Measurements from ENCODE around the gene HDAC4.

HDAC4 gene

DNA sequence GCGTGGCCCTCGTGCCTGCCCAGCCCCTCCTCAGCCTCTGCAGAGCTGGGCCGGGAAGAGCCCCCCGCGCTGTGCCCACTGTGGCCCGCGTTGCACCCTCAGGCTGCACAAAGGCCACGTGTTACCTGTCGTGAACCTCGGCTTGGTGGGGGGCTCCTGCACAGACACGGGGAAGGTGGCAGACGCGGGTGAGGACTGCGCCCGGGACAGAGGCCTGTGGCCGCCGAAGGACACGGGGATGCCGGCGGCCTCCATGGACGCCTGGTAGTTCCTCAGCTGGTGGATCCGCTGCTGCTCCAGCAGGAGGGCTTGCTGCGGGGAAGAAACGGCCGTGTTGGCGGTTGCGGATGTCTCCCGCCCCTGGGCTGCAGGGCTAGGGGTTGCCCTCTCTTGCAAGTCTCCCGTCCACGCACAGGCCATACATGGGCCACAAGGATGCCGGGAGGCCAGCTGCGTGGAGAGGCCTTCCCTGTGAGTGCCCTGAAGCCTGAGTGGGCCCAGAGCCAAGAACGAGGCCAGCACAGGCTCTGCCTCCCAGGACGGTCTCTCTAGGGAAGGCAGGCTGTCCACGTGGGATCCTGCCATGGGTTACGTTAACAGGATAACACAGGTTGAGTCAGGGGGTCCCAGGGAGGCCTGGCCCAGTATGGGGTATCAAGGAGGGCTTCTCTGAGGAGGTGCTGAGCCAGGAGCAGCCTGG, 289.3 kb downstream of the HDAC4 start:
- no peak for DNase-seq

DNA sequence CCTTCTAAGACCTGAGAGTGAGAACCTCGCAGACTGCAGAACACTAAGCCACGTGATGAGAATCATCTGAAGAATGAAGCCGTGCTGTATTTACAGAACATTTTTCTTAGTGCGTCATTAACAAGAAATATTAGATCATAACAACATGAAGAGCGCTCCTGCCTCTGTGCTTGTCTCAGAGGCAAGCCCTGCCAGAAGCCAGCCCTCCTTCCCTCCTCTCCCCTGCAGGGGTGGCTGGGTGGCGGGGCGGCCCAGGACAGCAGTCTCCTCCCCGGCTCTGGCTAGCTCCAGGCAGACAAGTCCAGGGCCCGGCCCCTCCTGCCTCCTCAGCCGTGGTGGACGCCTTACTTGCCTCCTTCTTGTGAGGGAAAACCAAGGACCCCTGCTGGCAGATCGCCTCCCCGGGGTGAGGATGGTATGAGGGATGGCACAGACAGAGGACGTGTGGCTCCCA, 290.2 kb downstream of the HDAC4 start:
- DNase-seq: no peak

DNA sequence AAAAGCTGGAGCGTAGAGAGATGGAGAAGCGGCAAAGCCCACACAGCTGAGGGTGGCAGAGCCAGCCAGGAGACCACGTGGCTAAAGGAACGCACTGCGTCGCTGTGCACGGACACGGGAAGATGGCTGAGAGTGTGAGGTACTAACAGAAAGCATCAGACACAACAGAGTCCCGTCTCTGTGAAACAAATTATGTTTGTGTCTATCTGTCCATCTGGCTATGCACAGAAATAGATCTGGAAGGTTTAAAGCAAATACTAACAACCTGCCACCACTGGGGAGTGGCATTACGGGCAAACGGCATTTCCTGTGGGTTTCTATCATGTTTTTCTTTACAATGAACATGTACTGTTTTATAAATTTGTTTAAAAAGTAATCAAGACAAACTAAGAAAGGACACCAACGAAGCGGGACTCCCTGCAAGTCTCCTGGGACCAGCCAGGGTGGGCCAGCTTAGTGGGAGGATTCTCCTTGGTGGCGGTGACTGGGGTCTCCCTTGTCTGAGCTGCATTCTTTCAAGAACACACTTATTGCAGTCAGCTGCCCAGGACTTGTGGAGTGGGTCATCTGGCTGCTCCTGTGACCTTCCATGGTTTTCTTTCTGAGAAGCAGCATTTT, 290.8 kb downstream of the HDAC4 start:
- DNase-seq: no peak

DNA sequence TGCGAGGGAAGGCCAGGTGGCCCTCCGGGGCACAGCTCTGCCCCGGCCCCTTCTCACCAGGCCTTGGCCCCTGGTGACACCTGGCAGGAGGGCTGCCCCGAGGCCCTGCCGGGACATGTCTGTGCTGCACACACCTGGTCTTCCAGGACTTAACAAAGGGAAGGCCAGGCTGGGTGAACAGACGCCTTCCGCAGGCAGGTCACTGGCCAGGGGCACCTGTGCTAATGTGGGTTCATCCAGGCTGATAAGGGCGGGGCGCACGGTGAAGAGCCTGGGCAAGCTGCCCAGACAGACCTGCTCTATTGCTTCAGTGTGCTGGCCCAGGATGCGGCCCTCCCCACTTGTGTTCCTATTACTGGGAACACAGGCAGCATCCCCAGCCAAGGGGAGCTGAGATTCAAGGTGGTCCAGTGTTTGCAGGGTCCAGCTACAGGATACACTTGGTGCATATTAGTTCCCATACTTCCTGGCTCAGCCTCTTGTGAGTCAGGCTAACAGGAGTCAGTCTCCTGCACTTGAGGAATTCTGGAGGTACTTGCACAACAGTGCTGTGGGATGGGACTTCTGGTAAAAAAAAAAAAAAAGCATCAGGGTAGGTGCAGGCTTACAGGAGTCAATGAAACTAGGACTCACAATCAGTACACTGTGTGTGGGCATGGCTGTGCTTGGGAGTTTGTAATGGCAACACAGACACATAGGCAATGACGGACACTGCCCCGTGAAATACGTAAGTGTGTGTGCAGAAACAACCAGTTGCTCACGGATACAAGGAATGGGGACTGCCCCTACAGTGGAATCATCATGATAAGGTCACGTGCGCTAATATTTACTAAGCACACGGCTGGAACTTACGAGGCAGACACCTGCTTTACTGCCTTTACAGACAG, 291.5 kb downstream of the HDAC4 start:
- DNase-seq: no peak

DNA sequence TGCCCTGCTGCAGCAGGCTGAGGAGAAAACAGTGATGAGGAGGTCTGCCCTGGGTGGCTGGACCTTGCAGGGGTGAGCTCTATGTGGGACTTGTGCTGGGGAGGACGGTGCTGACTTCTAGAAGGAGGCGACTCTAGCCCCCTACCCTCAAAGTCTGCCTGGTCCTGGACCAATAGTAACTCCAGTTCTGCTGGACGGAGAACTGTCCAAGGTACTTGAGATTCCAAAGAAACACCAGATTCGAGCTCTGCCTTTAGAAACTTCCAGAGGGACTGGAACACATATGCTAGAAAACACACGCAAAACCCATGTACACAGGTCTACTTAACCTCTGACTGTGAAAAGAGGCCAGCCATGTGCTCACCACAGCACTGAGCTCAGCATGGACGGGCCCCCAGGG, 292.4 kb downstream of the HDAC4 start:
- DNase-seq: no peak

DNA sequence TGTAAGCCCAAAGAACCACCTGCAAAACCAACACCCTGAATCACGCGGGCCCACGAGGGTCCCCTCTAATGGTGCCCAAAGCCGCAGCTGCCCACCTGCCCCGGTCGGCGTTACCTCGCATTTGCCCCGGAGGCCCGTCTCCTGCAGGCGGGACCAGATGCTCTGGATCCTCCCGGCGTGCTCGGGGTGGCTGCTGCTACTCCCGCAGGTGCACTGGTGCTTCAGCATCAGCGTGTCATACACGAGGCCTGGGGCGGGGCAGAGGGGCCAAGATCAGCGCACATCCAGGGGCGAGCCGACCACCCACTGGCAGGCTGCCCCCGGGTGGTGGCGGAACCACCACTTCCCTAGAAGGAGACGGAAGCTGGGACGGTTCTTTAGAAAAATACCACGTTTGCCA, 292.9 kb downstream of the HDAC4 start:
- no peak for DNase-seq

DNA sequence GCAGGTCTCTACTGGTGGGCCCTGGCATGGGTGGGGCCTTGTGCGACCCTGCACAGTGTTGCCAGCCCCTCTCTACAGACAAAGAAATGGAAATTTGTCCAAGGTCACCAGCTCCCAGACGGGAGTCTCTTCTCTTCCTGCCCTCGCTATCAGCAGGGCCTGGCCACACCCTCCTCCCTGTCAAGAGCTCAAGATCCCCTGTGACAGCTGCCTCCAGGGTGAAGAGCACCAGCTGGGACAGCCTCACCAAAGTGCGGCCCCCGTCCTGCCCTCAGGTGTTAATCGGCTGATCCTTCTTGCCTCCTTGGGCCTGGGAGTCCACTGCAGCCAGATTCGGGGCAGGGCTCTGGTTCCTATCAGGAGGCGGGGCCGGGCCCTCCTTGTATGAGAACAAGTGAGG, 293.9 kb downstream of the HDAC4 start:
- DNase-seq: no peak

DNA sequence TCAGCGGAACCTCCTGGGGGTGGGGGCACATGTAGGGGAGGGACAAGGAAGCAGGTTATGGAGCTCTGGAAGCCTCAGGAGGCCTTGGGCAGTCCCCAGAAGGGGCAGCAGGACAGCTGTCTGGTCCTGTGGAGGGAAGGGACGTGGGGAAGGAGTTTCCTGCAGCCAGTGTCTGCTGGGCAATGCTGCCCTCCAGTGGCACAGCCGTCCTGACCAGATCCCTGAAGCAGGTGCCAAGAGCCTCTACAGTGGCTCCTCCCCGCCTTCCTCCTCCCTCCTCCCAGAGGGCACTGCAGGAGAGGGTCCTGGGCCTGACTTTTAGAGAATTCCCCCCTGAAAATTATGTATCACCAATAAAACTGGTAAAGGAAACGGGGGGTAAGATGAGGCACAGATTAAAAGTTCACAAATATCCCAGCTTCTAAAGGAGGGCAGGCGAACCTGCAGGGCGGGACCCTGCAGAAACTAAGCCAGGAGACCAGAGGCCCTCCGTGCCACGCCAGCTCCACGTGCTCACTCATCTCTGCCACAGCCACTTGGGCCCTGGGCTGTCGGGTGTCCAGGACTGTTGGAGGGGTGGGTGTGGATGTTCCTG, 294.4 kb downstream of the HDAC4 start:
- no peak for DNase-seq

DNA sequence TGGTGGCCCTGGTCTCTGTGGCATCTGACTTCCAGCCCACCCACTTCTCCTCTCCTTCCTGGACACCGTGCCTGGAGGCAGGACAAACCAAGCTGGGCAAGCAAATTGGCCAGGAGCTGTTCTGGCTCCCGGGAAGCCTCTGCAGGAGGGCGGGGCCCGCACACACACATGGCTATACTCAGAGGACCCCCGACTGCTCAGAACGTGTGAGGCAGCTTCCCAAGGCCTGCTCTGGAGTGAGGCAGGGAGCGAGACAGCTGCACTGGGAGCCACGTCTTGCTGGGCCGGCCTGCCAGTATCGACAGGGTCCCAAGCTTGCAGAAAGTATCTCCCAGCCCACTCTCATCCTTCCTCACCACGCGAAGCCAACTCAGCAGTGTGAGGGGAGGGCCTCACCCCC, 295.6 kb downstream of the HDAC4 start:
- no peak for DNase-seq

DNA sequence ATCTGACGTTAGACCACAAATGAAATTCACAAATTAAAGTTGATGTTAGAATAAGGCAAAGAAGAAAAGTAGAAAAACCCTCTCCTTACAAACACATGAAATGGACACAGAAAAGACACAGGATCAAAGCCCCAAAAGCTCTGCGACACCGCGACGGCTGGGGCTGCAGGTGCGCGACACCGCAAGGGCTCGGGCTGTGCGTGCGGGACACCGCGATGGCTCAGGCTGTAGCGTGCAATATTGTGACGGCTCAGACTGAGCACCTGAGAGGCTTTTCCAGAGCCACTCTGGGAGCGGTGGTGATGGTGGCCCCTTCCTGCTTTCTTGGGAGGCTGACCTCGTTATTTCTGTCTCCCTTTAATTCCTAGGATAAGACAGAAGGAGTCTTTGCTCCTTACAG, 296.0 kb downstream of the HDAC4 start:
- DNase-seq: no peak

DNA sequence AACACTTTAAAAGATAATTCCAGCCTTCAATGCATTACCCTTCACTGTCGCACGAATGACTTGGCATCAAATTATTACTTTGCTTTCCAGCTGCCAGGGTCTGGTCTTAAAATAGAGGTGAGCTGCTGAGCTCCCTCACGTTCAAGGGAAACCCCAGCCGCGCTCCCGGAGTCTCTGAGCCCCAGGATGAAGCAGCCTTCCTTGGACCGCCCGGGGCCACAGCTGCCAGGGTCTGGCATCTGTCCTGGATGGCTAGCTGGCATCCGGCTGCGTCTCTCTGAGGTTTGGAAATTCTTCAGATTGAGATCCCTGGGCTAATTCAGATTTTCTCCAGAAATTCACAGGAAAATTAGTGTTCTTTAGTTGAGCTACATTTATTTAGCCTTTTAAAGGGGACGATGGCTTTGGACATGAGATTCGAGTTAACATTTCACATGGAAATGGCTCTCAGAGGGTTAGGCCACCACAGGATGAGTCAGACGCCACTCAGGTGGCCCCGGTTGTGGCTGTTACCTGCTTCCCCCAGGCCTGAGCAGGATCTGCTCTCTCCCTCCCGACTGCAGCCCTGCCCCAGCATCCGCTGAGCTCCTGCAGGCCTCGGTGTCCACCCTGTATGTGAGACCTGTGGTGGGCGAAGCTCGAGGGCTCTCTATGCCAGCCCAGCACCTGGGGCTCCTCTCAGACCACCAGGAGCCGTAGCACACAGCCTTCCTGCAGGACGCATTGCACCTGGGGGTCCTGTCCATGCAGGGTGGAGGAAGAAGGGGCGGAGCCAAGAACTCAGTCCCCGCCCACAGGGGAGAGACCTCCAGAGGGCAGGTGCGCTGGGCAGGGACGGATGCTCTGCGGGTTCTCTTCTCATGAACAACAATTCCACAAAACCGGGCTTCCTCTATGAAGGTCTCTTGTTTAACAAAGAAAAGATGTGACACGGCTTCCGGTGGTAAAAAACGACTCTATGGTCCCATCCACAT, 297.4 kb downstream of the HDAC4 start:
- no peak for DNase-seq

DNA sequence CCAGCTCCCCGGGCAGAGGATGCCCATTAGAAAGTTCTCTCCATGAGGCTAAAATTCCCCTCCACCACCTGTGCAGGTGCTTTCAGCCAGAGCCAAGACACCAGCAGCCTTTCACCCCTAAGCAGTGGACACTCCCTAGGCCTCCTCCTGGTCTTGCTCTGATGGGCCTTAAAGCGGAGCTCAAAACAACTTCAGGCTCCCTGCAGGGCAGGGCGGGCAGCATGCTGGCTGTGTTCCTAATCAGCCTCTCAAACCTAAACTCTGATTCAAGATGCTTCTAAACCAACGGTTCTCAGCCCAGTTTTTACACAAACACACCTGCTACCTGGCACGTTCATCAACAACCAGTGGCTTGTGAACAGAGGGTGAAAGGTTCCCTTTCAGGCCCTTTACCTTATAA, 298.6 kb downstream of the HDAC4 start:
- no peak for DNase-seq

DNA sequence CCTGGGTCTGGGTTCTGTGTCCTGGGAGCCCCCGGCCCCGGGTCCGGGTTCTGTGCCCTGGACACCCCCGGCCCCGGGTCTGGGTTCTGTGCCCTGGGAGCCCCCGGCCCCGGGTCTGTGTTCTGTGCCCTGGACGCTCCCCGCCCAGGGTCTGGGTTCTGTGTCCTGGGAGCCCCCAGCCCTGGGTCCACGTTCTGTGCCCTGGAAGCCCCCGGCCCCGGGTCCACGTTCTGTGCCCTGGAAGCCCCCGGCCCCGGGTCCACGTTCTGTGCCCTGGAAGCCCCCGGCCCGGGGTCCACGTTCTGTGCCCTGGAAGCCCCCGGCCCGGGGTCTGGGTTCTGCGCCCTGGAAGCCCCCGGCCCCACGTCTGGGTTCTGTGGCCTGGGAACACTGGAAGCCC, 299.0 kb downstream of the HDAC4 start:
- DNase-seq: no peak

DNA sequence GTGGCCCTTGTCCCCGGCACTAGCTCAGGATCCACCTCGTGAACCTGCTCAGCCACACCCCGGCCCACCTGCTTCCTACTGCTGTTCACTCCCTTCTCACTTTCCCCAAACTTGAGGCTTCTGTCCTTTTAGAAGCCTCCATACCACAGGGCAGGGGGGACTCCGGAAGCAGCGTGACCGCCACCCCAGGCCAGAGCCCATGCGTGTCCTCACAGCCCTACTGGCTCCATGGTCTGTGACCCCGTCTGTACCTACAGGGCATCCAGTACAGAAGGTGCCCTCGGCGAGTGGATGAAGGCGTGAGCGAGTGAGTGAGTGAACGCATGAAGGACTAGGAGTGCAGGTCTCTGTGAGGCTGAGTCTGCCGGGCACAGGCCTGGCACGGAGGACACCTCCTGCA, 299.7 kb downstream of the HDAC4 start:
- DNase-seq: no peak

DNA sequence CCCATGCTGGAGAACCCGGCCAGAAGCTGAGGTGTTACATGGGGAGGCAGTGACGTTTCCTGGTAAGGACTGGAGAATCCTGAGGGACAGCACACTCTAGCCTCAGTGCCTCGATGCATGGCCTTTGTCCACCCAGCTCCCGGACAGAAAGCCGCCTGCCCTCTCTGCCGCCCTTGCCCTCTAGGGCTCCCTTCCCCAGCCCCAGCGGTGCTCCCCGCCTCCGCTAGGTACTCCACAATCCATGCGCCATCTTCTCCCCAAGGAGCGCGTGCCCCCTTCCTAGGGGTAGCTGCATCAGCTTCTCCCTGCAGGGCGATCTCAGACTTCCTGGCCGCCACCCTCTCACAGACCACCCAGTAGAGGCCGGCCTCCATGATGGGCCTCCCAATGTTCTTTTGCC, 301.3 kb downstream of the HDAC4 start:
- no peak for DNase-seq

DNA sequence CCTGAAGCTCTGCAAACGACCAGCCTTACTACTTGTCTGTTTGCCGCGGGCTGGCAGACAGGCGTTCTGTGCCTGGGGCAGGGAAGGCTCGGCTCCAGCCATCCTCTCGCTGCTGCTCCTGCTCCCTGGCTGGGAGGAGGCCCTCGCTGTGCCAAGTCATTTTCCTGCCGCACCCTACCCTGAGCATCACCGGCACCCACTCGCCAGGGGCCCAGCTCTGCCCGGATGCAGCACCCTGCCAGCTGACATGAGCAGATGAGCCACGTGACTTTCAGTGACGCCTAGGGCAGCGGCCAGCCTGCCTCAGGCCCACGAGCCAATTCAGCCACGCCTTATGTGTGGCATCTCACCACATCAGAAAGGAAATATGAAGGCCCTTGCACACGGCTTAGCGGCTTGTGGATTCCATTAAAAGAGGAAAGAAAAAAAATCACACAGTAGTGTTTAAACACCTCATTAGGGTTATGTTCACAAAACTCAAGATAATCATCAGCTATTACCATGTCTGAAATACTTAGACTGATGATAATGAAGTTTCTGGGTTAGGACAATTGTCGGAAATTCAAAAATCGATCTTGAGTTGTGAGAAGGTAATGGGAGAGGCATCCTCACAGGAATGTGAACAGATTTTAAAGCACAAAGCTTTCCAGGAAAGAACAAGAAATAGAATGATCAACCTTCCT, 302.4 kb downstream of the HDAC4 start:
- DNase-seq: no peak

DNA sequence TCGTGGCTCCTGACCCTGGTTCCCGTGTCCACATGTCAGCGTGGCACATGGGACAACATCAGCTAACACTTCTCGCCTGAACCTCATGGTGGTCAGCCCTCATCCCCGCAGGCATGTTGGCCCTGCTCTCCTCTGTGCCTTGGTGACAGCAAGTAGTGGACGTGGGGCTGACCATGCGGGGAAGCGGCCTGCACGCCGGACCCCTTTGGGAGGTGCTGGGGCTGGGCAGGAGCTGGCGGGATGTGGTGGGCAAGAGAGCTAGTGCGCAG, 303.5 kb downstream of the HDAC4 start:
- DNase-seq: no peak

DNA sequence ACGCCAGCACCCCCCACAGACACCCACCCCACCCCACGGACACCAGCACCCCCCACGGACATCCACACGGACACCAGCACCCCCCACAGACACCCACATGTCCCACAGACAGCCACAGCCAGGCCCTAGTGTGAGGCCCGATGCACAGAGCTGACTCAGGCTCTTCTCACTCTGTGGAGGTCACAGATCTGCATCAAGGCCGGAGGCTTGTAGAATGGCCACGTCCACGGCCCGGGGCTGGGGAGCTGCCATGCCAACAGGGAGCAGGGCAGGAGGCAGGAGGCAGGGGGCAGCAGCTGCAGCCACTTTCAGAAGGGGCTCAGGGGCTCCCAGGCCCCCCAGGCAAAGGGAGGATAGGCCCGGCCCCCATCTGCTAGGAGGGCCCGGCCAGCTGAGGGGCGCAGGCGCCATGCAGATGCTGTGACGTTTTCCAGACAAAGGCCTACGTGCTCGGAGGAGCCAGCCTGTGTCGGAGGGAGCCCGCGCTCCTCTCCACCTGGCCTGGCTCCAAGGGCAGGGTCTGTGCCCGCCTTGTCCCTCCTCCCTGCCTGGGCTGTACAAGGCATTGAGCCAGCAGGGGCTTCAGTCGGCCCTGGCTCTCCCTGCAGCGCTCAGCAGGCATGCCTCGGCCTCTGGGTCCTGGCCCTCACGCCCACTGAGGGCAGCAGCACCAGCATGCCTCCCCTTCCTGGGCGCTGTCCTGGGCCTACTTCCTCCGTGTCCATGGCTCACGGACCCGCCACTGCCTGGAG, 304.0 kb downstream of the HDAC4 start:
- DNase-seq: no peak

DNA sequence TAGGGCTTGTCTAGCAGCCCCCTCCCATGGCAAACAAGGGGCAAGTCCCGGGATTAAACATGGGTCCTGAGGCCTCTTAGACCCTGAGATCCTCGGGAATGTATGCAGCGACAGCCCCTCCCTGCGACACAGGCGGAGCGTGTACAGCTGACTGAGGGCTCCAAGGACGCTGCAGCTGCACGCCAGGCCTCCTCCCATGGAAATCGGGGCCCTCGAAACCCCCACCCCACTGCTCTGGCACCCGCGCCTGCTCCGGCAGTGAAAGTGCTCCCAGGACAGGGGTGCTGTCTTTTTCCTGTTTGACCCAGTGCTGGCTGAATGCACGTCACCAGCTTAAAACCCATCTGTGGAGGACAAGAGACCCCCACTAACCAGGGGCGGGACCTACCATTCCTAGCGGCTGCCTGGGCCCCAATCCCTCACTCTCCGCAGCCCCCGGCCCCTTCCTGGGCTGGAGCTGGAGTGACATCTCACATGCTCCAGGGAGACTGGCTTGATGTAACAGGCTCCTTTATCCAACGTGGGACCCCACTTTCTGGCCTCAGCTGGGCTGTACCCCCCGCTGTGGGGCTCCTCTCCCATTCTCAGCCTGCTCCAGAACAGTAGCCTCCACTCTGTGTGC, 305.2 kb downstream of the HDAC4 start:
- DNase-seq: no peak

DNA sequence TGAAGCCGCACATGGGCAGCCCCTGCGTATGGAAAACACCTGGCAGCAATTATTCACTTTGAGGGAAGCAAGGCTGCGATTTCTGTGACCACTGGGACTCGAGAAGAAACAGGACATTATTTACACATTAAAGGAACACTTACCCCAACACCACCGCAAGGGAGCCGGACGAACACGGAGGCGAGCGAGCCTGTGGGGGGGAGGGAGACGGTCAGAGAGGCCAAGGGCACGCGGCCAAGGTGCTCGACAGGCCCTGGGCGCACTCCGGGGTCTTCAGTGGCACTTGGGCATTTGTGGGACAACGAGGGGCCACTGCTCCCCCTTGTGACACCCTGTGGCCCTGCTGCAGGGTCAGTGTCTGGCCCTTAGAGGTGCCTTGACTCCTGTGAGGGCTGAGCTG, 306.0 kb downstream of the HDAC4 start:
- DNase-seq: no peak

DNA sequence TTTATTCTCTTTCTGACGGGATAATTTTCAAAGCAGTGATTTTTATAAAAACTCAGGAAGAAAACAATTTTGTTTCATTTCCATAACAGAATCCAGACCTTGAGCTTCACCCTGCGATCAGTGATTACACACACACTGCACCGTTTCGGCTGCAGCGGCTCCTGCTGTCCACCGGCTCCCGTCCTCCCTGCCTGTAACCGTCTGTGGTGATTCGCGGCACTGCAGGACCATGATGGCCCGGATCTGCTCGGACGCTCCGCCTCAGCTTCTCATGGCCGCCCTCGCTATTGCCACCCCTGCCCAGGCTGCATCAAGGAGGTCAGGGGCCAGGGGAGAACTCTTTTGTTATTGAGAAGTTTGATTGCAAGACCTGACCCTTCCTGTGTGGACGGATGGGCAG, 306.9 kb downstream of the HDAC4 start:
- no peak for DNase-seq
